Neural progenitor cell (in vitro differentiated cells): ENCODE measurements around the gene SF3B2.

Experiments used
- EZH2phosphoT487 ChIP-seq: fragments of 200-600 bp; sonication (generic); IDR thresholded peaks from 2 replicates; pipeline ENCODE4 v1.6.1; 2017; ENCODE audit warnings: antibody characterized with exemption
- TF ChIP-seq, protein P1 (sequence below): fragments of 200-600 bp; sonication (generic); IDR thresholded peaks from 2 replicates; pipeline ENCODE4 v1.5.1; 2017; ENCODE audit warnings: antibody characterized with exemption, mild to moderate bottlenecking

DNA sequence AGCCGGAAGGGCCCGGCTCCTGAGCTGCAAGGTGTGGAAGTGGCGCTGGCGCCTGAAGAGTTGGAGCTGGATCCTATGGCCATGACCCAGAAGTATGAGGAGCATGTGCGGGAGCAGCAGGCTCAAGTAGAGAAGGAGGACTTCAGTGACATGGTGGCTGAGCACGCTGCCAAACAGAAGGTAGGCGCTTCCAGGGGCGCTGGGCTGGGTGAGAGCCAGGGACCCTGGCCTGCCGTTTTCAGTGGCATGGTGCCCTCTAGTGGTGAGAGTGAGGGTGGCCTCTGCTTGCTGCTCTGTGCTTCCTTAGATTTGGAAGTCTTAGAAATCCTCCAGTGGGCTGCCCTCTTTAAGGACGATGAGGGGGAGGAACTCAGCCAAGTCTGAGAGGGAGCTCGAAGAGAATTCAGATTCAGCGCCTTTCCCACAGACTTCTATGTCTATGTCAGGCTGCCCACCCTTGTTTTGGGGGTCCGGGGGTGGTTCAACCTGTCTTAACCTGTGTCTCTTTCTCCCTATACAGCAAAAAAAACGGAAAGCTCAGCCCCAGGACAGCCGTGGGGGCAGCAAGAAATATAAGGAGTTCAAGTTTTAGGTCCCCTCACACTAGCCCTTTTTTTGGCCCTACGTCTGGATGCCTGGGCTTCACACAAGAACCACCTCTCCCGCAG is 16.1 kb downstream of the SF3B2 start:
- TF ChIP-seq, protein P1, sequence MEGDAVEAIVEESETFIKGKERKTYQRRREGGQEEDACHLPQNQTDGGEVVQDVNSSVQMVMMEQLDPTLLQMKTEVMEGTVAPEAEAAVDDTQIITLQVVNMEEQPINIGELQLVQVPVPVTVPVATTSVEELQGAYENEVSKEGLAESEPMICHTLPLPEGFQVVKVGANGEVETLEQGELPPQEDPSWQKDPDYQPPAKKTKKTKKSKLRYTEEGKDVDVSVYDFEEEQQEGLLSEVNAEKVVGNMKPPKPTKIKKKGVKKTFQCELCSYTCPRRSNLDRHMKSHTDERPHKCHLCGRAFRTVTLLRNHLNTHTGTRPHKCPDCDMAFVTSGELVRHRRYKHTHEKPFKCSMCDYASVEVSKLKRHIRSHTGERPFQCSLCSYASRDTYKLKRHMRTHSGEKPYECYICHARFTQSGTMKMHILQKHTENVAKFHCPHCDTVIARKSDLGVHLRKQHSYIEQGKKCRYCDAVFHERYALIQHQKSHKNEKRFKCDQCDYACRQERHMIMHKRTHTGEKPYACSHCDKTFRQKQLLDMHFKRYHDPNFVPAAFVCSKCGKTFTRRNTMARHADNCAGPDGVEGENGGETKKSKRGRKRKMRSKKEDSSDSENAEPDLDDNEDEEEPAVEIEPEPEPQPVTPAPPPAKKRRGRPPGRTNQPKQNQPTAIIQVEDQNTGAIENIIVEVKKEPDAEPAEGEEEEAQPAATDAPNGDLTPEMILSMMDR = peak; percentile 91
- no peak for TF ChIP-seq EZH2phosphoT487
